GM19395 (cell line): ENCODE data around the gene NAA15.
A peak's percentile ranks its signal among the peaks of the same experiment; 100 is the strongest.
"Not testable (repeated sequence)": the region's sequence is repeated elsewhere in the genome, so short reads cannot be mapped to it uniquely, and the experiment has no call there.

Experiments
- ATAC-seq: cut with Tn5 transposase; IDR thresholded peaks from one replicate; pipeline ENCODE4 v1.9.1; 2021; ENCODE audit warnings: mild to moderate bottlenecking, moderate library complexity; ENCODE audit not compliant: unreplicated experiment

The NAA15 gene

DNA sequence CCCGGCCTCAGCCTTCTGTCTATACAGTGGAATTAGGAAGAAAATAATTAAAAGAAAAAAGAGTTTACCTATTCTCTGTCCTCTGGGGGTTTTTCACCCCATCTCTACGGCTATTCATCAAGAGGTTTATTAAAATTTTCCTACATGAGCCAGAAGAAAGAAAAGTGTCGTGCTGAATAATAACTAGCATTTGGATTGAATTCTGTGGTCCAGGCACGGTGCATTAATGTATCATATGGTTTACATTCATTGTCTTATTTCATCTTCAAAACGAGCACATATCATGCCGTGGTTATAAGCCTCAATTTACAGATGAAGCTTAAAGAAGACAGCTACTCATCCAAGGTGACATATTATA is 5.4 kb upstream of the NAA15 start:
- peak; percentile 0 for ATAC-seq

DNA sequence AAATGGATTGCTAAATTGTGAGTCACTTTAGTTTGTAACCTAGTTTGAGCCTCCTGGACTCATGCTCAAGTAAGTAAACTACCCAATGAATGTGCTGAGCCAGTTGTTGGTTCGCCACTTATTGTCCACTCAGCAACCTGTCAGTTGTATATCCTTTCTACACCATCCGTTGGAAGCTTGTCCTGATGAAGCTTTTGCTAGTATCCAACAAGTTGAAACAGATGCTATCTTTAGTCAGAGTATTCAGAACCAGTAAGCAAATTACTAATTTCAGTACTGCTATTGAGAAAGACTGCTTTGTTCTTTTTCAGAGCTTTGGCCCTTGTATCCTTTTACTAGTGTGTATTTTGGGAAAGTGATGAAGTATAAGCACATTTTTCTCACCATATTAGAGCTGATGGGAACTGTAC is 4.3 kb upstream of the NAA15 start:
- no peak for ATAC-seq

DNA sequence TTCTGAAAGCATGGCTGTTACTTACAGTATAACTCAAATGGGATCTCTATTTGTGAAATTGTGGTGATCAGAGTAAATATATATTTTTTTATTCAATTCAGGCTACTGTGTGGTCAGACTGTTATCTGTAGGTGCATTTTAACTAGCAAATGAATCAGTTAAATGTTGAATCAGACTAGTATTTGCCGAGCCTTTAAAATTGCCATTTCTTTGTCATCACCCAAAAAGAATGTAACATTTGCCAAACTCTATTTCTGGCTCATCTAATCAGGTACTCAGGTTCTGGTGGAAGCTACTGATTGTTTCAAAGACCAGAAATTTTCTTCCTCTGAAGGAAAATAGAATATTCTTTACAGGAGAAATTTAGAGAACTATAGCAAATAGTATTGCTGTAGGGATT is 1.8 kb upstream of the NAA15 start:
- no peak for ATAC-seq

DNA sequence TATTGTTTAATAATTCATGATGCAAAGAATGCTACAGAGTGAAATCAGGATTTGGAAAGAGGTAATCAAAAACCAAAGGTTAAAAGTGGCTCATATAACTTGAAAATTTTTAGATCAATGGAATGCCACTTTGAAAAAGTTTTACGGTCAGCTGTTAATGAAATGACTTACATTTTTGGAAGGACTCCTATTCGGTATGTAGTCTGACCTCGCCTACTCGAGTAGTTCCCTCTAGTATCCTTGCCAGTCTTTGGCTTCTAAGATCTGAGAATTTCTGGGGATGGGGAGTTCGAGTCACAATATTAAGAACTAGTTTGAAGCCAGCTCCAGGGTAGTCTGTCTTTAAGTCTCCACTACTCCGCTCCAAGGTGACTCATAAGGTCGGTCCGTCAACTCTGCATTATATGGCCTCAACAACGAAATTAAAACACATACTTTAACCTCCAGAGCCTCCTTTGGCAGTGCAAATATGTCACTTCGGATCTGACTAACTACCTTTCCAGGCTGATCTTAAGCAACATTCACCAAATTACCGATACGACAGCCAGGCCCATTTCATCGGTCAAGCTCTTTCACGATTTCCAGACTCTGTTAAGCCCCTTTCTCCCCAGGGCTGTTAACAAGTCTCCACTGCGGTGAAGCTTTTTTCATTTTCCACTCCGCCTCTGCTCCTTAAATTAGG is 733 bp upstream of the NAA15 start:
- peak; percentile 12 for ATAC-seq

DNA sequence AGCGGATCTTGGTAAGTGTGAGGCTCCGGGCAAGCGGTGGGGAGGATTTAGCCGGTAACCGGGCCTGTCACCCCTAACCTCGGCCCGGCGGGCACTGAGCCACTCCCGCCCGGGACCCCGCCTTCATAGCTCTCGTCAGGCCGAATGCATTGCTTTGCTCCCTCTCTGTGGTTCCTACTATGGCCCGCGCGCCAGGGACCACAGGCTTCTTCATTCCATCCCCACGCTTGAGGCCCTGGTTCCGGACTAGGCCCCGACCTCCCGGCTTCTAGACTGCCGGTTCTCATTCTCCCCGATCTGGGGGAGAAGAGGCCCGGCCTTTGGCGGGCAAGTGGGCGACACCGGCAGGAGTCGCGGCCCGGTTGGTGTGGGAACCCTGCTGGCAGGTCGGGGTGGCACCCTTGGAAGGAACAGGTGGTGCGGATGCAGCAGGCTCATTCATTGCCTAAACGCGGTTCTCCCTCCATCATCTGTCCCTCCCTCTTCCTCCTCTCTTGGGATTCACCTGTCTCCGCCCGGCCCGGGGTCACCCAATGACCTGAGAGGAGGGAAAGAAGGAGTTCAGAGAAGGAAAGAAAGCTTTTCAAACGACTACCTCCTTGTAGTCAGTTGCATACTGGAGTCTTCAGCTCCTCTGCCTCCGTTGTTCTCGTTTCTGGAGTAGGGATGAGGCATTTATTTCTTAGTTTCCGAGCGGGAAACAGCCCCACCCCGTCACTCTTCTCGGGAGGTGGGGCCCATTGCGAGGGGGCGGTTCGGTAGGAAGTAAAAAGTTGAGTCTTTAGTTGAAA is 711 bp downstream of the NAA15 start, which contains the start of gene NDUFC1:
TSS of gene NDUFC1 (minus strand) at position 657 of the 791 bp plus-strand sequence. CDS start 6,679 bp downstream, outside the sequence.
- ATAC-seq: peak; percentile 47

DNA sequence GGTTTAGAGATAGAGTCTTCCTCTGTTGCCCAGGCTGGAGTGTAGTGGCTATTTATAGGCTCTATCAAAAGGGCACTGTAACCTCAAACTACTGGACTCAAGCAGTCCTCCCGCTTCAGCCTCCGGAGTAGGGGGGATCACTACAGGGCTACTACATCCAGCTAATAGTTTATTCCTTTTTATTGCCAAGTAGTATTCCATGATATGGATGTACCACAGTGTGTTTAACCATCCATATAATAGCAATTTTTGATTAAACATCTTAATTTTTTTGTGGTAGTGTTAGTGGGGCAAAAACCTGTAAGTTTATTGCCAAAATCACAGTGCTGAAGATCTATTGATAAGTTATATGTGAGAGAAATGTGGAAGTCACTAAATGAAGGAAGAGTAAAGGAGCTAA is 3.6 kb downstream of the NAA15 start:
- ATAC-seq: no peak

DNA sequence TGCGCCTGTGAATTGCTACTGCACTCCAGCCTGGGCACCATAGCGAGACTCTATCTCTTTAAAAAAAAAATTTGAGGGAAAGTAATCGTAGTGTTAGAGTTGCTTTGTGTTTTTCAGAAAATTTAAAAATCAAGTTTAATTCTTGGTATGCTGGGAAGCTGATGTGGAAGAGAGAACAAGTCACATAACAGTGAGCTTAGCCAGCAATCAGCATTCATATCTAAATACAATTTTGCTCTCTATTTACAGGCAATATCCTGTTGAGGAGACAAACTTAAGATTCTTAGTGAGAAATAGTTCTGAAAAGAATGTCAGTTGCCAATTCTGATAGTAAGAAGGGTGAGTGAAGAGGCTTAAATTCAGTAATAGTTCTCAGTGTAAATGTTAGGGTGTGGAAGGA is 10.6 kb downstream of the NAA15 start:
- ATAC-seq: no peak

DNA sequence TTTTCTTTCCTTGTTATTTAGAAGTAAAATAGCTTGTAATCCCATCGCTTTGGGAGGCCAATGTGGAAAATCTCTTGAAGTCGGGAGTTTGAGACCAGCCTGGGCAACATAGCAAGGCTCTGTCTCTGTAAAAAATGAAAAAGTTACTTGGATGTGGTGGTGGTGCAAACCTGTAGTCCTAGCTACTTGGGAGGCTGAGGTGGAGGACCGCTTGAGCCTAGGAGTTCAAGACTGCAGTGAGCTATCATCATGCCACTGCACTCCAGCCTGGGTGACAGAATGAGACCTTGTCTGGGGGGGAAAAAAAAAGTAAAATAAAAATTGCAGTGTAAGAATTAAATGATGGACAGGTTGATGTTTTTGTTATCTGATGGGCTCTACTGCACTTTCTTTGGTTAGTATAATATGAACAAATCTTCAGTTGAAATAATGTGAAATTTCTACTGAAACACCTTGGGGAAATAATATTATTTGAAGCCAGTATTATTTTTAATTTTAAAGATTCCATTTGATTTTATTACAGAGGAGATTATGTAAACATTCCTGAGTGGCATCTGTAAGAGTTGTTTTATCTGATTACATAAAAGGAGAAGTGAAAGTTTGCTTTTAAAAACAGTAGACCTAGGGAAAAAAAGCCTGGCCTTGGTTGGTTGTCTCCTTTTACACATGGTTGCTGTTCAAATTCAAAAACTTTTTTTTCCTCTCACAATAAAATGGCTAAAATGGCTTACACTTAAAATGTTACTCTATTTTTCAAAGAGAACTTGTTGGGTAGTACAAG is 11.4 kb downstream of the NAA15 start:
- ATAC-seq: no peak

DNA sequence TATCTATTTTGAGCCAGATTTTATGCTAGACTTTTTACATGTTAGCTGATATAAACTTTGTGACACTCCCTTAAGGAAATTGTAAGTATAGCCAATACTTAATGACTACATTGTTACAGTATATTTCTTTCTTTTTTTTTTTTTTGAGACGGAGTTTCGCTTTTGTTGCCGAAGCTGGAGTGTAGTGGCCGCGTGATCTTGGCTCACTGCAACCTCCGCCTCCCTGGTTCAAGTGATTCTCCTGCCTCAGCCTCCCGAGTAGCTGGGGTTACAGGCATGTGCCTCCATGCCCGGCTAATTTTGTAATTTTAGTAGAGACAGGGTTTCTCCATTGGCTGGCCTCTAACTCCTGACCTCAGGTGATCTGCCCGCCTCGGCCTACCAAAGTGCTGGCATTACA is 12.1 kb downstream of the NAA15 start:
- ATAC-seq: not testable (repeated sequence)

DNA sequence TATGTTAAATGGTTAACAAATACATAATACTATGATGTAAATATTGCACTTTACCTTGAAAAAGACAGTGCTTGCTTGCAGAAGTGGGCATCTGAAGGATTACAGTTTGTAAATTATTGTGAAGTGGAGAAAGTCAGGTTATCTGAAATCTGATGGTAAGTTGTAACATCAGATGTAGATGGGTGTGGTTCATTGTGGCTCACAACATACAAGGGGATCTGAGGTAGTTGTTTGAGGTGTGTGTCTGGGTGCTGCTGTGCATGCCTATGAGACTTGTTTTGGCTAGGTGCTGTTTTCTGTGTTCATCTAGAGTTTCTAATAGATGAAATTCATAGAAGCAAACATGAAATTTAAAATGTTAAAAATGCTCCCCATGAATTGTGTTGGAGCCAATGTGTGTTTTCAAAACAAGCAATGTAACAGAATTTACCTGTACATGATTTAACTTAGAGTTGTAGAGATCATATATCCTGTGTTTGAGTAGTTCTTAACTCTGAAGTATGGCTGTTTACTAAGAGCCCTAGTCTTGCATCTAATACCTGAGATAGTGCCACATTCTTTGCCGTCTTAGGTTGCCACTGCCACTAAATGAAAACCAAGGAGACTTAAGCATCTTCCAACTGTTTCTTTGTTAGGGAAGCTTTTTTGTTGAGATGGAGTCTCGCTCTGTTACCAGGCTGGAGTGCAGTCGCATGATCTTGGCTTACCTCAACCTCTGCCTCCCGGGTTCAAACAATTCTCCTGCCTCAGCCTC is 12.9 kb downstream of the NAA15 start:
- ATAC-seq: no peak

DNA sequence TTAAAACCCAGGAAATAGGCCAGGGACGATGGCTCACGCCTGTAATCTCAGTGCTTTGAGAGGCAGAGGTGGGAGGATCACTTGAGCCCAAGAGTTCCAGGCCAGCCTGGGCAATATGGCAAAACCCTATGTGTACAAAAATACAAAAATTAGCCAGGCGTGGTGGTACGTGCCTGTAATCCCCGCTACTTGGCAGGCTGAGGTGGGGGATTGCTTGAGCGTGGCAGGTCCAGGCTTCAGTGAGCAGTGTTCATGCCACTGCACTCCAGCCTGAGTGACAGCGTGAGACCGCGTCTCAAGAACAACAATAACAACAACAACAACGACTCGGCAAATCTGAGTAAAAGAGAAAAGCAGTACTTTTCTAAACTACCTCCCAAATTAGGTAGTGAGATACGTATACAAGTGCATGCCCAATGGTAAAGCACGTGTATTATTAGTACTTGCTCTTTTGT is 13.9 kb downstream of the NAA15 start:
- ATAC-seq: peak; percentile 66

DNA sequence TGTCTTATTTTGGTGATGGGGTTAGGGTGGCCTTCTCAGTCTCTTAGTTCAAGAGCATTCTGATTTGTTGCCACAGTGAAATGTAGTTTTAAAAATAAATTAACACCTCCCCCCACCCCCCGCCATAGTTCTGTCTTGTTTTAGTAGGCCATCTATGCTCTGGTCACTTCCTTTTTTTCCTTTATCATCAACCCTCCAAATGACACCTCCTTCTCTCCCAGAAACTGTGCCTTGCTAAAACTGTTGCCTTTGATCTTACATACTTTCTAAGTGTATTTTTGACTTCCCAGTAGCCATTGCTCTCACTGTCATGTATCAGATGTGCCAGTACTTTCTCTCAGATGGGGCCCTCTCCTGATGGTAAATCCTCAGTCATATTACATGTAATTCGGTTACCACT is 15.4 kb downstream of the NAA15 start:
- ATAC-seq: no peak

DNA sequence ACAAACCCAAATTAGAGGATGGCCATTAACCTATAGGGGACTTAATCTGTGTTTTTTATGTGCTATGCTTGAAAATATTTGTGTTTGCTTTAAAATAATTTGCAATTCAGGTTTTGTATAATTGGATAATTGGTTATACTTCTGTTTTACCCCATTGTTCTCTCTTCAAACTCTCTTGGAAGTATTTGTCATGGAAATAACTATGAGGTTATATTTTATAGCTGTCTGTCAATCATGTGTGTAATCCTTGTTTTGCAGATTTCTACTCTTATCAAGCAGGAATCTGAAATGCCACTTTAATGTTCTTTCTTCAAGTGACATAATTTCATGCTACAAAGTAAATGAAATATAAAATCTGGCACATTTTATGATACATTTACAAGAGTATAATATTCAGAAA is 16.3 kb downstream of the NAA15 start:
- no peak for ATAC-seq

DNA sequence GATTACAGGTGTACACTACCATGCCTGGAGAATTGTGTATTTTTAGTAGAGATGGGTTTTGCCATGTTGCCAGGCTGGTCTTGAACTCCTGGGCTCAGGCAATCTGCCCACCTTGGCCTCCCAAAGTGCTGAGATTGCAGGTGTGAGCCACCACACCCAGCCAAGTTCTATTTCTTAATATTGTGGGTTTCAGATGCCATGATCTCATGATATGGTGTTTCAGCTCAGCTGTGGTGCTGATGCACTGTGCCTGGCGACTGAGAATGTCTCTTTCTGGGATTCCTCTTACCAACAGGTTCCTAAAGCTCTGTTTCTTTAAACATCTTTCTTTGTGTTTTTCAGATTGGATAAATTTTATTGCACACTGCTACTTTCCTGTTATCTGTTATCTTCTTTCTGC is 18.3 kb downstream of the NAA15 start:
- no peak for ATAC-seq

DNA sequence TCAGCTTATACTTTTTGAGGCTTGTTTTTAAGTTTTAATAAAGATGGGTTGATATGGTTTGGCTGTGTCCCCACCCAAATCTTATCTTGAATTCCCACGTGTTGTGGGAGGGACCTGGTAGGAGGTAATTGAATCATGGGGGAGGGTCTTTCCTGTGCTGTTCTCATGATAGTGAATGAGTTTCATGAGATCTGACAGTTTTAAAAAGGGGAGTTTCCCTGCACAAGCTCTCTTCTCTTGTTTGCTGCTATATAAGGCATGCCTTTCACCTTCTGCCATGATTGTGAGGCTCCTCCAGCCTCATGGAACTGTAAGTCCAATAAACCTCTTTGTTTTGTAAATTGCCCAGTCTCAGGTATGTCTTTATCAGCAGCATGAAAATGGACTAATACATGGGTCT is 20.8 kb downstream of the NAA15 start:
- not testable (repeated sequence) for ATAC-seq

DNA sequence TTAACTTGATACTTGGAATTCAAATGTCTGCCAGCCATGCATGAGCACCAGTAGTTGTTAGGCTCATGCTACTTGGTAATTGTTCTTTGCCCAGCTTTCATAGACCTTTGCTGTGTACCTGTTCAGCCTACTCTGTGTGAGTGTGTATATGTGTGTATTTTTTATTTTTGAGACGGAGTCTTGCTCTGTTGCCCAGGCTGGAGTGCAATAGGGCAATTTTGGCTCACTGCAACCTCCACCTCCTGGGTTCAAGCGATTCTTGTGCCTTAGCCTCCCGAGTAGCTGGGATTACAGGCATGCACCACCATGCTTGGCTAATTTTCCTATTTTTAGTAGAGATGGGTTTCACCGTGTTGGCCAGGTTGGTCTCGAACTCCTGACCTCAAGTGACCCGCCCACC is 21.2 kb downstream of the NAA15 start:
- not testable (repeated sequence) for ATAC-seq

DNA sequence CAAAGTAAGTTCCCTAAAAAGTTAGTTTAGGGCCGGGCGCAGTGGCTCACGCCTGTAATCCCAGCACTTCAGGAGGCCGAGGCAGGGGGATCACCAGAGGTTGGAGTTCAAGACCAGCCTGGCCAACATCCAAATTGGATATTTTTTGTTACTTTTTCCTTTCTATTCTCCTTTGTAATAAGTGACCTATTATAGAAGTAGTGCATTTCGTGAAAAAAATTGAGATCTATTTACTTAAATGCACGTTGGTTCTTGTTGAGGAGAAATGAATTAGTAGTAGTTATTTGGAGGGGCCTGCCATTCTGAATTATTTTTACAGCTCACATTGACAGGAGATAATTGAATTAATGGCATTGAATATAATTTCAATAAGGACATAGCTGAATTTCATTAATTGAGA is 23.3 kb downstream of the NAA15 start:
- no peak for ATAC-seq

DNA sequence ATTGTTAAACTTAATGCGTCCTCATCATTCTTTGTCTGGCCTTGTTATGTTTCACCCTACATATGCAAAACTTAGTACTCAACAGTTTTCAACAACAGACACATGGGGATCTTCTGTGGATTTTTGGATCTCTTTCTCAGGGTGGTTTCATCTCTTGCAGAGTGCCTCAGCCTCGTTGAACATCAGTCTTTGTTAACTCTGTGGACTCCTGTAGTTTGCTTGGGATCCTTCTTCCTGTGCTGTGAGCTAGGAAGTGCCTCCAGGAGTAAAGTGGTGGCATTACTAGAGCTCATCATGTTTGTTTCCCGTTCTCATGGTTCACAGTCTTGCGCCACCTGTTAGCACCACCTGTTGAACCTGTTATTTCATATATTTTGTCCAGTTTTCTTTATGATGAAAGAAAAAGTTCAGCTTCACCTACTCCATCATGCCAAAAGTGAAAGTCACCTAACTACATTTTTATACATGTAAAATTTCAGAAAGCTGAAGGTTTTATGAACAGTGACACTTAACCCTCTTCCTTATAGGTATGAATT is 28.4 kb downstream of the NAA15 start:
- ATAC-seq: no peak

DNA sequence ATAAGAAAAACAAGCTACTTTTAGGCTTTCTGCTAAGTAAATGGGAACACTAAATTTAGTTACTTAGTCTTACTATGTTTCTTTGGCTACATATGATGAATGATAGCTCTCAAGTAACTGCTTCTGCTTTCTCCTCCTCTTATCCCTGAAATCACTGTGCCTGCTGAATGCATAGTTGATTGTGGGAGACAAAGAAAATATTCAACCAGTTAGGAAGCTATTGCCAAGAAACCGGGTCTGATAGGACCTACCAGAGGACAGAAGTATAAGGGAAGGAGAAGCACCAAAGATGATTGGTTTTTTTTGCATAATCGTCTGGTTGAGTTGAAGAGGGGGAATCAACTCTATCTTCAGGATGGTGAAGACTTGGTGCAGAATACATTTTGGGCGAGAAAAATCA is 29.0 kb downstream of the NAA15 start:
- ATAC-seq: no peak

DNA sequence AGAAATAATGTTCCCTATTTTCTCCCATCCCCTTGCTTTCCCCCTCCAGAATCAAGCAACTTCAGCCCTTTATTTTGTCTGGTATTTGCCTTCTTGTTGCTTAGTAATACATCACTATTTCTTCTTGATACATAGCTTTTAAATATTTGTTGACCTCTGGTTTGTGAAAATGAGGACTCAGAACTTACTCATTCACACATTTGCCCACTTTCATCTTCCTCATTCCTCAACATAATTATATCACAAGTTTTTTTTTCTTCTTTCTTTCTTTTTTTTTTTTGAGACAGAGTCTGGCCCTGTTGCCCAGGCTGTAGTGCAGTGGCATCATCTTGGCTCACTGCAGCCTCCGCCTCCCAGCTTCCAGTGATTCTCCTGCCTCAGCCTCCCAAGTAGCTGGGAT is 29.9 kb downstream of the NAA15 start:
- no peak for ATAC-seq

DNA sequence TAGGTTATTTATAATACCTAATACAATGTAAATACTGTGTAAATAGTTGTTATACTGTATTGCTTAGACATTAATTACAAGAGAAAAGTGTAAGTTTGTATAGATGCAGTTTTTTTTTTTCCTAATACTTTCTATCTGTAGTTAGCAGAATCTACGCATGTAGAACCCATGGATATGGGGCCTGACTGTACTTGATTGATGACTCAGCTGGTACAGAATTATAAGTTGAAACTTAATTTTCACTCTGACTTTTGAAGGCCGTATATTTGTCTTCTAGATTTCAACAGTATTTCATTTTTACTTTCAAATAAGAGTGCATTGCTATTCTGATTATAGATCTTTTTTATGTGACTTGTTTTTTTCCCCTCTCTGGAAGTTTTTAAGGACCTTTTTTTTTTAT is 31.7 kb downstream of the NAA15 start:
- no peak for ATAC-seq
